GM18870 (cell line): ENCODE data around the gene MIAT.

Source experiments
- ATAC-seq: cut with Tn5 transposase; IDR thresholded peaks from one replicate; pipeline ENCODE4 v1.9.1; 2021; ENCODE audit warnings: moderate library complexity; ENCODE audit not compliant: unreplicated experiment

The MIAT gene

DNA sequence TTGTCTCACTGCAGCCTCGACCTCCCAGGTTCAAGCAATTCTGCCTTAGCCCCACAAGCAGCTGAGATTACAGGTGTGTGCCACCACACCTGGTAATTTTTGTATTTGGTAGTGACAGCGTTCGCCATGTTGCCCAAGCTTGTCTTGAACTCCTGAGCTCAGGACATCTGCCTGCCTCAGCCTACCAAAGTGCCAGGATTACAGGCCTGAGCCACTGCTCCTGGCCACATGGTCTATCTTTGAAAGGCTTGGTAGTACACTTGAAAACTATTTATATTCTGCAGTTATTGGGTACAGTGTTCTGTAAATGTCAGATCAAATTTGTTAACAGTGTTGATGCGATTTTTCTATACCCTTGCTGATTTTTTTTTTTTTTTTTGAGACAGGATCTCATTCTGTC is 26.1 kb upstream of the MIAT start:
- no peak for ATAC-seq

DNA sequence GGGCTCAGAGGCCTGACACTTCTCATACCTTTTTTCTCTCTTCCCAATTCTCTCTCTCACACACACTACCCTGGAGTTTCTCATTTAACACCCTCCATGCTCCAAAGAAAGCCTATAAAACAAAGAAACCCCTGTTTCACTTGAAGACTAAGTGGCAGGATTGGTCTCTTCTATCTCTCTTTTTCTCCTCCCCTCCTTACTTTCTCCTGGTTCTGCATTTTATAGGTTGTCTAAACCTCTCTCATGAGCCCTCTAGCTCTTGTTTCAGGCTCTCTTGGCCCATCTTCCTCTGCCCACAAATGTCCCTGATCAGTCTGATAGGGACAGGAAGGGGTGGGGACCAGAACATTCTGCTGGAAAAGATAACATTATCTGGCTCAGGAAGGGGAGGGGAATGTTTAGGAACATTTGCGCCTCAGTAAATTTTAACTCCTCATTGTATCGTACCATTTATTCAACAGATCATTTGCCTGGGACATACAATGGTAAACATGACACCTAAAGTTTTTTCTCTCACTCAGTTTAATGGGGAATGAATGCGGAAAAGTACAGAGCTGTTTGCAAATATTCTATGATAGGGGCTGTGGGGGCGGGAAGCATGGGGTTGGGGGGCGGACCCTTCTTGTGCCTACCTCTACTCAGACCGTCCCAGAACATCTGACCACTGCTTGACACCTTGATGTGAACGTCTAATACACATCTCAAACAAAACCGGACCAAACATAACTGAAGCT is 24.8 kb upstream of the MIAT start:
- ATAC-seq = no peak

DNA sequence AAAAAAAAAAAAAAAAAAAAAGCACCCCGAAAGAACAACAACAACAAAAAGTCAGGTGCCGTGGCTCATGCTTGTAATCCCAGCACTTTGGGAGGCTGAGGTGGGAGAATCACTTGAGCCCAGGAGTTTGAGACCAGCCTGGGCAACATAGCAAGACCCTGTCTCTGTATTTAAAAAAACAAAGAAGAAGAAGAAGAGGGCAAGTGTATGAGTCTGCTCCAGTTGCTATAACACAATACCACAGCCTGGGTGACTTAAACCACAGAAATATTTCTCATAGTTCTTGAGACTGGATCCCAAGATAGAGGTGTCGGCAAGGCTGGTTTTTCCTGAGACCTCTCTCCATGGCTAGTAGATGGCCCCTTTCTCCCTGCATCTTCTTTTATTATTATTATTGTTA is 23.2 kb upstream of the MIAT start:
- no peak for ATAC-seq

DNA sequence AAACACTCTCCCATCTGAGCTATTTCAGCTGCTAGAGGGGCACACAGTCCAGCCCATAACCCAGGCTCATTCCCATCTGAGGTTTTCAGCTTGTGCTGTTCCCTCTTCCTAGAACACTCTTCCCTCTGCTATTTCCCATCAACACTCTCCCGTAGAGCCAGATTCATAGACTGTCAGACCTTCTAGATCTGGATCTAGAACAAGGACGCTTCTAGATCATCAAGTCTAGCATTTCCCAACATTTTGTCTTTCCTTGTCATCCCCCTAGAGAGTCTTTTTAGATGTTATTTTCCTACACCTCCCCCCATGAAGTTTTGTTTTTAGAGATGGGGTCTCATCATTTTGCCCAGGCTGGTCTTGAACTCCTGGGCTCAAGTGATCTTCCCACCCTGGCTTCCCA is 22.3 kb upstream of the MIAT start:
- no peak for ATAC-seq

DNA sequence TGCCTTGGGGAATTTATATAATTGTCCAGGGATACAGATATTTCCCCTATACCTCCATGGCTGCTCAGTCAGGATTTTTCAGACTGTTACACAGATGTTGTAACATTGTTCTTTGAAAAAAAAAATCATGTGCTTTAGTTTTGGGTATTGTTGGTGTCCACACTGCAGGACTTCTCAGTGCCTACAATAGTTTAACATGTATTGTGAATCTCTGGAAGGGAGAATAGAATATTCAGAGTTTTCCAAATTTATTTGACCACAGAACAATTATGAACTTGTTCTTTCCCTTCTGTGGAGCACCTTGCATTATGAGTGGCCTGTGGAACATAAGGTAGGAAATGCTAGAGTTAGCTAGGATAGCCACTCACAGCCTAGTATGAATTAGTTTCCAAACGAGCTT is 21.1 kb upstream of the MIAT start:
- no peak for ATAC-seq

DNA sequence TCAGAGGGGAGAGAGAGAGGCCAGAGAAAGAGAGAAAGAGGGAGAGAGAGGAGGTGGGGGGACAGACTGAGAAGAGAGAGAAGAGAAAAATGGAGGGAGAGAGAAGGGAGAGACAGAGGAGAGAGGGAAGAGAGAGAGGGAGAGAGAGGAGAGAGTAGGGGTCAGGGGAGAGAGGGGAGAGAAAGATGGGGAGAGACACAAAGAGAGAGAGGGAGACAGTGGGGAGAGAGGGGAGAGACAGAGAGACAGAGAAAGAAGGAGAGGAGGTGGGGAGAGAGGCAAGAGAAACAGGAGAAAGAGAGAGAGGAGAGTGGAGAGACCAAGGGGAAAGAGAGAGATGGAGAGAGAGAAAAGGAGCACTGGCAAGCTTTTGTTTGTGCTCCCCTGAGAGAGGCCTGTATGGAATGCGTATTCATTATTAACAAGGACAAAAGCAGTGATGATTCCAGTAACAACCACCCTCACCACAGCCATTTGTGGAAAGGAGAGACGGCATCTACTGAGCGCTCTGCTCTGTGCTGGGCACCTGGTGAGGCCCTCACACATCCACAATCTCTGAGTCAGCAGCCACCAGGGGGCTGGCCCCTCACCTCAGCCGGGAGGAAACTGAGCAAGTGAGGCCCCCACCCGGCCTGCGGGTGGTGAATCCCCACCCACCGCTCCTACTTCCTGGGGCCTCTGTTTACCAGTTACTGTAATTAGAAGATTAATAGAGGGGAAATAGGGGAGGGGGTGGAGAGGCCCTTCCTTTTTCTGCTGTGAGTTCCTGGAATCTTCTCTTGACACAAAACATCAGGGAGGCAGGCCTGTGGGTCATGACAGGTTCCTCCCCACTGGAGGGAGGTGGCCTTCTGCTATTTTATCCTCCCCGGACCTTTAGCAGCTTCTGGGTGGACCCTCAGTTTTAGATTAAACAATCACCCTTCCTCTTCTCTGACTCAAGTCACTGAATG is 14.6 kb upstream of the MIAT start:
- ATAC-seq = no peak

DNA sequence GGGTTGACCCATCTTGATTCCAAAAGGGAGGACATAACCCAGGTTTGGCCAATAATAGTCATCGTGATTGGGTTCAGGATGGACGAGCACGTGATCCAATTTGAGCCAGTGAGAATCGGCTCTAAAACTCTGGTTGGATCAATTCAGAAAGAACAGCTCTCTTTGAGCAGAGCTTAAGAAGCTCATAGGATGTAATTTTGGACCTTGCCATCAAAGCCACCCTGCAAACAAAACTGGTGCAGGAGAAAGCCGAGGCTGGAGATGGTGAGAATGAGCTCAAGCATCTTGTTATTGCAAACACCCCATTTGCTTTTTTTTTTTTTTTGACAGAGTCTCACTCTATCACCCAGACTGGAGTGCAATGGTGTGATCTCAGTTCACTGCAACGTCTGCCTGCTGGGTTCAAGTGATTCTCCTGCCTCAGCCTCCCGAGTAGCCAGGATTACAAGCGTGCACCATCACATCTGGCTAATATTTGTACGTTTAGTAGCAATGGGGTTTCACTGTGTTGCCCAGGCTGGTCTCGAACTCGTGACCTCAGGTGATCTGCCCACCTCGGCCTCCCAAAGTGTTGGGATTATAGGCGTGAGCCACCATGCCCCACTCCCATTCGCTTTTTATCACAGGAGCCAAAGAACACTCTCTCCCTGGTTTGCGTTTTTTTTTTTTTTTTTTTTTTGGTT is 13.8 kb upstream of the MIAT start:
- ATAC-seq = no peak

DNA sequence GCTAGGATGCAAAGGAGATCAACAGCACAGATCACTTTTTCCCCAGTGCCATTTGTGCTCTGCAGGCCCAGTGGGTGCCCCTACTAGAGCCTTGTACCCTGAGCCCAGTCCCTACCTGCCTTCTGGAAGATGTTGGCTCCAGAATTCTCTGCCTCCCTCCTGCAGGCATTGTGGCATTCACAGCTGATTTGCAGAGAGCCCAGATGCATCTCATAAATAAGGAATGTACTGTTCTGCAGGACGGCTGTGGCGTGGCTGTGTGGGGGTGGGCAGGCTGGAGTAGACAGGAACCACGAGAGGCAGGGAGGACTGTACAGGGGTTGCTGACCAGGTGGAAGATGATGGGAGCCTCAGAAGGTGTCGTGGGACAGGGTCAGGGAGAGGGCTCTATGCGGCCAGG is 11.2 kb upstream of the MIAT start:
- ATAC-seq = no peak

DNA sequence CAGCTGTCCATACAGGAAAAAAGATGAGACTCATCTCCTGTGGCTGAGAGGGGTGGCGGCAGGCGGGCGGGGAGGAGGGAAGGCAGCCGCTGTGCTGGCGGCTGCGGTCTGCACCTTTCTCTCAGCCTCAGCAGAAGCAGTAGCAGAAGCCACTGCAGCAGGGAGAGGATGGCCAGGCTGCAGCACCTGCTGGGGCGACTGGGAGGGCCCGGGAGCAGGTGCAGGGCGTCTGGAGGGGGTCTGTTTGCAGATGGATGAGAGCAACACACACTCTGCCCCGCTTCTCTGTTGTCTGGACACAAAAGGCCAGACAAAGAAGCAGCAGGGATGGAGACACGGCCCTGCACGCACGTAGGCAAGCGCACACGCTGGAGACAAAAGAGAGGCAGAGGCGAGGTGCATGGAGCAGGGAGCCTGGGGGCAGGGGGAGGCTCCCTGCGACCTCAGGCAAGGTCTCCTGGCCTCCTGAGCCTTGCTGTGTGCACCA is 9.3 kb upstream of the MIAT start:
- no peak for ATAC-seq

DNA sequence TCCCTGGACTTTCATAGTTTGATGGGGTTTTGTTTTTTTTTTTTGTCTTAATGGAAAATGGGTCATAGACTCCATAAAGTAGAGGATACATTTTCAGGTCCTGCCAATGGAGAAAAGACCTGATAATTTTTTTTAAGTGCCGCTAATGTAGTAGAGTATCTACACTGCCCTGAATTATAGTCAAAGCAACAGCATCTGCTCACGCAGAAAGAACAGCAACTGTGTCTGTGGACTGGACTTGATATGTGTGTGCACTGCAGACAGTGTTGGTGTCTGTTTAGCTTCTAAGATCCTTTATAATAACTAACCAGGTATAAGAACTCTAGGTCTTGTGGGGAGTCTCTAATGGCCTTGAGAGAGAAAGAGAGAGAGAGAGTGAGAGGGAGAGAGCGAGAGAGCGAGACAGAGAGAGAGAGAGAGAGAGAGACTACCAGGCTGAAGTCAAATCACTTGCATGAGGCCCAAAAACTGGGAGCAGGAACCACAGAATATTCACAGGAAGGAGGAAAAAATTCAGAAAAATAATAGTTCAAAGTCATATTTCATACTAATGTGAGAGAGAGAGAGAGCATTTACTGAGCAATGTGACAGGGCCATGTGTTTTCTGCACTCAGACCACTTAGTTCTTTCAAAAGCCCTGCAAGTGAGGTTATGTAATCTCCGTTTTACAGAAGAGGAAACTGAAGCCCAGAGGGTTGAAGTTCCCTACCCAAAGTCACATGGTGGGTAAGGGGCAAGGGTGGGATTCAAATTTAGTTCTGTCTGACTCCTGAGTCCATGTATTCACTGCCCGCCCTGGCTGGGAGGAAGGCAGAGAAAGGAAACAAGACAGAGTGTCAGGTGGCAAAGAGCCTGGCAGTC is 8.6 kb upstream of the MIAT start:
- no peak for ATAC-seq

DNA sequence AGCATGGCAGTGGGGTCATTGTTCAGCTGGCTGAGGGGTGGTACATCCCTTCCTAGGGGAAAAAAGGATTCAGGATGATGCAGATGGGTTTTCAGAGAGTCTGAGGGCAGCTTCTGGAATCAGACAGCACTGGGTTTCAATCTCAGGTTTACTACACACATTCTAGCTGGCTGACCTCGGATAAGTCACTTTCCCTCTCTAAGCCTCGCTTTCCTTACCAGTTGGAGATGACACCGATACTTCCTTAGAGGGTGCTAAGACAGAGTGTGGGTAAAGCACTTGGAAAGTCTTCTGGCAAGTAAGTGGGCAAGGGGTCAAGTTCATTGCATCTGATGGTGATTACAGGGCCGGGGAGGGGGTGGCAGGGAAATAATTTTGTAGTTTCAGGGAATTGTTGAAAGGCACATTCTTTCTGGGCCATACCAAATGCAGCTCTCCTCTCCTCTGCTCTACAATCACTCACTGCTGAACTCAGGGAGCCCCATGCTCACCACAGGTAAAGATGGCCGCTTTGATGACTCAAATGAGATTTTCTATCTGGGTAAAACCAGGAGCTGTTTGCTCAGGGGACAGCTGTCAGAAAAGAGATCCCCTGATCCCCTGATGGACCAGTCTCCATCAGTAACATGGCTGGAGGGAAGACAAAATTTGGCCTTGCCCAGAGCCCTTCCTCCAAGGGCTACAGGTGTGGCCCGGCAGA is 6.5 kb upstream of the MIAT start:
- no peak for ATAC-seq

DNA sequence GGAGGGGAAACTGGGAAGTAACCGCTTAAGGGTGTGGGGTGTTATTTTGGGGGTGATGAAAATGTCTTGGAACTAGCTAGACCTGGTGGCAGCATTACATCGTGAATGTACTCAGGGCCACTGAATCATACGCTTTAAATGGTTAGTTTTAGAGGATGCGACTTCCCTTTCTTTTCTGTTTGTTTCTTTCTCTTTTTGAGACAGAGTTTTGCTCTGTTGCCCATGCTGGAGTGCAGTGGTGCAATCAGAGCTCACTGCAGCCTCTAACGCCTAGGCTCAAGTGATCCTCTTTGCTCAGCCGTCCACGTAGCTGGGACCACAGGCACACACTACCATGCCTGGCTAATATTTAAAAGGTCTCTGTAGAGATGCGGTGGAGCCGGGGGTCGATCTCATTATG is 5.6 kb upstream of the MIAT start:
- ATAC-seq = no peak

DNA sequence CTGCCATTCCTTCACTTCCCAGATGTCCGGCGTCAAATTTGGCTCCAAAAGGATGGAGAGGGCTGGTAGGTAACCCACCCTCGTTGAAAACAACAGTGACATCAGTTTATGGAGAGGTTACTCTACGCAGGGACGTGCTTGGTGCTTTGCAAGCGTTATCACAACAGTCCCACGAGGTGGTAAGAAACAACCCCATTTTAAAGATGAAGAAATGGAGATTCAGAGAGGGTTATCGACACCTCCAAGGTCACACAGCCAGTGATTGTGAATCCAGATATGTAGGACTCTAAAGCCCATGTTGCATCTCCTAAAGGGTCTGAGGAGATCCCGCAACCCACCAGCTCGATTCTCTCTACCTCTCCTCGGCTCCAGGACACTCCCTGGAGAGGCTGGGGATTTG is 773 bp downstream of the MIAT start:
- ATAC-seq = no peak

DNA sequence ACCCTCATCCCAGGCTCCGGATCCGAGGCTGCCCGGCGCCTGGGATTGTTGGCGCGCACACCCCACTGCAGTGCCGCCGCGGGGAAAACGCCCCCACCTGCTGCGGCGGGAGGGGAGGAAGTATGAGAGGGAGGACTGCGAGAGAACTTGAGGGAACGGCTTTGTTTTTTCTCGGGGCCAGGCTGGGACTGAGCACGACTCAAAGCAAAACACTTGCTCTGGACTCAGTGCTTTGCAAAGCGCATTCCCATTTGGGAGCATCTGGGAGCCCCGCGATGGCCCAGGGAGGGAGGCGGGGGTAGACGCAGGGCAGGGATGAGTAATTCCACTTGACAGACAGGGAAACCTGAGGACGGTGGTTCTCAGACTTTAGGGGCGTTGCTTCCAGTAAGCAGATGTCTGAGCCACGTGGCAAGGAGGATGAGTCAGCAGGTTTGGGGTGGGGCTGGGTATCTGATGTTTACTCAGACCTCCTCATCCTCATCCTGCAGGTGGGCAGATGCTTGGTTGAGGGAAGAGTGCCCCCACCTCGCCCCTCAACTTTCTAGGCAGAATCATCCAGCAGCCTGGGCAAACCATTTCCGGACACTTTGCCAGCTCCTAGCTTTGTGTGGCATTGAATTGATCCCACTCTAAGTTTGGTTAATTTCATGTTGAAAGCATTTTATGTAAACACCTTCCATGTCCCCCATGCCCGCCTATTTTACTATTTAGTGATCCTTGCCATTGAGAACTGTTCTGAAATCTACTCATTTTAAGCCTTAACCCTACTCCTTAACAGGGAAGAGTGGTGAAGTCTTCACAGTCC is 1.5 kb downstream of the MIAT start:
- ATAC-seq = no peak

DNA sequence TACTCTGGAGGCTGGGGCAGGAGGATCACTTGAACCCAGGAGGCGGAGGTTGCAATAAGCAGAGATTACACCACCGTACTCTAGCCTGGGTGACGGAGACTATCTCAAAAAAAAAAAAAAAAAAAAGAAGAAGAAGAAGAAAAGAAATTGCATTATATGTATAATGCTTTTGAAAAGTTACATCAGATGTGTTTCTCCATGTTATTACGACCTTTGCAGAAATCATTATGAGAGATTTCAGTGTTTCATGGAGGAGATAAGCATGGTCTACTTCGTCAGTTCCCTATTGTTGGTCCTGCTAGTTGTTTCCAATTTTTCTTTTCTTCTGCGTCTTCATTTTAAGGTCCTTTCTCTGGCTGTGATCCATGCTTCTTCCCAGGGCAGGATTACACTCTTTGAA is 3.0 kb downstream of the MIAT start:
- ATAC-seq = no peak

DNA sequence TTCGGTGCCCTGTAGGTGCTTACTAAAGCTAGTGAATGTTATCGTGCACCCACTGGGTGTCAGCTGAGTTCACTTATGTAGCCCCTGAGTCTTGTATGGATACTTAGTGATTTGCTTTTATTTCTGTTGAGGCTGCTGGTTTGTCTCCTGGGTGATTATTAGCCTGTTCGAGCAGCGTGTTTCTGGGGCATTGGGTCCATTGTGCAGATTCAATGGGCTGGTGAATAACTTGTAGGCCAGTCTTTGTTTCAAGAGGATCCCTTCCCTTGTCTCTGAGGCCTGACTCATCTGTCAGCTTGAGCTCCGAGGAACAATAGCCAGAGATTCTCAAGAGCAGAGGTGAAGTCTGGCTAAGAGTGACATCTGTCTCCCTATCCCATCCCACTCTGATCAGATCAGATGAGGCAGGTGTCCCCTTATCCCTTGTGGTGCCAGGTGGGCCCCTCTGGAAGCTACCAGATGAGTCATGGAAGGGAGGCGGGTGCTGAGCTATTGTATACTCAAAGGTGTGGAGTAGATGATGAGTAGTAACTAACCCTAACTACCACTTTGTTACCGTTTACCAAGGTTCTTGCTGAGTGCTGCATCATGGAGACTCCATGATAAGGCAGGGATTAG is 3.7 kb downstream of the MIAT start:
- no peak for ATAC-seq

DNA sequence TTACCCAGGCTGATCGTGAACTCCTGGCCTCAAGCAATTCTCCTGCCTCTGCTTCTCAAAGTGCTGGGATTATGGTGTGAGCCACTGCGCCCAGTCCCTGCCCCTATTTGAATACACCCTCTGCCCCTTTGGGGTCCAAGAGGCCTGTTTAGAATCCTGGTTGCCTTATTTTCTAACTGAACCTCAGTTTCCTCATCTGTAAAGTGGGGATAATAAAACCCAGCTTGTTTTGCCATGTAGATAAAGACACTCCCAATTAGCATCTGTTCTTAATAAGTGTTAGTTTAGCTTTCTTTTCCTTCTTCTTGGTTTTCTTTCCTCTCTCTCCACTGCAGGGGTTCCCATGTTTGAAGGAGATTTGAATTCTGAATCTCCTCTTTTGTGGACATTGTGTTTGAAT is 4.8 kb downstream of the MIAT start:
- ATAC-seq = no peak

DNA sequence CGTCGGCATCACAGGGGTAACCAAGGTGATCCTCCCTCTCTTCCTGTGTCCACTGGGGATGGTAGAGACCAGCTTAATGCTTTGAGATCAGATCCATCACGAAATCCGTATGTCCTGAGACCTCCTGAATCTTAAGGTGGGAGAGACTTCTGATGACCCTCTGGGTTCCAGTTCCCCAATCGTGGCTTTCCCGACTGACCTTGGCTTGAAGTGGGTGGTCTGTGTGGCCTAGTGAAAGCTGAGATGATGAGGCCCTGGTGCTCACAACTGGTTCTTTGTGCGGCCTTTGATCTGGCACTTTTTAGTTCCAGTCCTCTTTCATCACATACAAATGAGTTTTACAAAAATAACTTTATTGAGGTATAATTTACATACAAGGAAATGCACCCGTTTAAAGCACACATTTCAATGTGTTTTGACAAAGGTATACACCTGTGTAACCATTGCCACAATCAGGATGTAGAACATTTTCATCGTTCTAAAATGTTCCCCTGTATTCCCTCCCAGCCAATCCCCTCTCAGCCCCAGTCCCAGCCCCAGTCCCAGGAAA is 6.1 kb downstream of the MIAT start:
- no peak for ATAC-seq
